Measurements from ENCODE around the gene NFATC3. TPM values are rescaled to one million over a fixed set of nuclear protein-coding genes. Genes with fewer than 3 reads are reported as not detected.

NFATC3 gene
- total and polyA plus RNA-seq, 2 of the 8 experiments (the other 6 are each of a cell fraction or from before 2014, with no cell fraction given): 17.6 to 34.5 TPM

DNA sequence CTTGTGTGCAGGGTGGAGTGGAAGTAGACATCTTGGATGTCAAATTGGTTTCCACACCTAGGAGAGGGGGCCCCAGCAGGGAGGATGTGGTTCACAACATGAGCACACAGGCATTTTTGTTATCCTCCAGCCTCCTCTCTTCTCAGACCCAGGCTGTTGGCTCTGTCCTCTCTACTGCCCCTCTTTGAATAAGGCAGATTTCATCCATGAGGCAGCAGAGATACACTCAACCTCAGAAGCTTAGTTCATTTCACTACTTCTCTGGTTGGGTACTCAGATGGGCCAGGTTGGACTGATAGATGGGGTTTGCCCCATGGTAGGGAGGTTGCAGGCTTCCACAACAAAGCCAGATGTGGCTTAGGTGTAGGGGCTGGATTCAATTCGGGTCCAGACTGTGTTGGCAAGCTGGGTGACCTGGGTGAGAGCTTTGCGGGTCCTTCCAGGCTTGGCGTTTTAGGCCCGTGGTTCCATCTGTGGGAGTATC, 22.2 kb upstream of the NFATC3 start:
- no peak for TF ChIP-seq RBBP5 (IDR thresholded peaks at IDR 0.05; ENCODE audit: borderline replicate concordance, low read depth, low read length)
- no peak for TF ChIP-seq TAF7 (optimal IDR thresholded peaks at IDR 0.05; ENCODE audit: borderline replicate concordance, low read depth, low read length)
- no peak for TF ChIP-seq RXRA (IDR thresholded peaks at IDR 0.05; ENCODE audit: insufficient read depth, low read depth, low read length)
- no peak for TF ChIP-seq TBP (IDR thresholded peaks at IDR 0.05; ENCODE audit: low read depth, low read length)
- TF ChIP-seq SIRT6 (IDR thresholded peaks at IDR 0.05; ENCODE audit: low read length): no peak
- no peak for TF ChIP-seq KDM5A (IDR thresholded peaks at IDR 0.05; ENCODE audit: low read length)
- TF ChIP-seq POLR2AphosphoS5 (IDR thresholded peaks at IDR 0.05; ENCODE audit: low read depth, low read length): no peak
- Histone ChIP-seq H2BK12ac (ENCODE audit: low read depth, low read length) (no peak overlapping the region), H2BK20ac (ENCODE audit: low read length) (no peak overlapping the region), H3K9me3 (ENCODE audit: insufficient read depth in 2 of 2, low read depth in 1 of 2, low read length in 1 of 2) (no peaks in the 10 kb centered on the region), H4K5ac (ENCODE audit: insufficient read length, low read depth, low read length) (no peak overlapping the region), H3K18ac (ENCODE audit: extremely low read depth, low read length) (no peak overlapping the region), H3K4me1 (replicated peaks in 1 of 4; ENCODE audit: control insufficient read depth in 3 of 4, insufficient read depth in 4 of 4, low read length in 3 of 4) (no peaks in the 10 kb centered on the region), H2BK120ac (replicated peaks; ENCODE audit: low read depth, low read length) (no peak overlapping the region), H3K79me2 (ENCODE audit: control insufficient read depth in 1 of 2, insufficient read depth in 2 of 2, low read length in 2 of 2) (no peaks in the 10 kb centered on the region), H4K8ac (ENCODE audit: extremely low read depth, insufficient read depth, low read length) (no peak overlapping the region), H3K36me3 (ENCODE audit: control insufficient read depth in 2 of 4, insufficient read depth in 4 of 4, low read length in 3 of 4) (peaks cover 0 to 19% (median 9%) of the 10 kb centered on the region in 4 experiments; a peak in 7 of 8 replicates), H2BK5ac (ENCODE audit: low read depth, low read length) (no peak overlapping the region), H4K91ac (replicated peaks; ENCODE audit: insufficient read length, low read length) (no peak overlapping the region), H3K79me1 (ENCODE audit: low read depth, low read length) (no peaks in the 10 kb centered on the region), H3K4me3 (ENCODE audit: extremely low read depth in 1 of 4, insufficient read depth in 2 of 4, low read depth in 3 of 4, low read length in 4 of 4) (no peak overlapping the region), H3K56ac (replicated peaks; ENCODE audit: insufficient read length, low read depth, low read length) (no peak overlapping the region), H2AFZ (ENCODE audit: low read length) (no peak overlapping the region), H3K27ac (ENCODE audit: low read depth, low read length) (no peak overlapping the region), H4K20me1 (replicated peaks in 1 of 2; ENCODE audit: control insufficient read depth in 1 of 2, insufficient read depth in 2 of 2, low read length in 2 of 2) (peaks cover 0 to 2% of the 10 kb centered on the region in 2 experiments), H3K14ac (ENCODE audit: insufficient read length) (no peak overlapping the region), H3K27me3 (replicated peaks in 1 of 4; ENCODE audit: control insufficient read depth in 3 of 4, extremely low read depth in 1 of 4, insufficient read depth in 3 of 4, low read length in 3 of 4) (no peaks in the 10 kb centered on the region; a peak in 1 of 7 replicates), H3K23ac (ENCODE audit: insufficient read length) (no peak overlapping the region), H3K23me2 (ENCODE audit: low read depth, low read length) (no peaks in the 10 kb centered on the region), H2AK5ac (ENCODE audit: low read depth, low read length) (no peak overlapping the region), H3K4ac (replicated peaks; ENCODE audit: insufficient read length, low read depth, low read length) (no peak overlapping the region), H2BK15ac (ENCODE audit: low read length) (no peak overlapping the region), H3K9ac (replicated peaks in 1 of 4; ENCODE audit: extremely low read depth in 1 of 4, low read depth in 3 of 4, low read length in 3 of 4) (no peak overlapping the region), H3K4me2 (ENCODE audit: insufficient read depth in 1 of 2, low read depth in 2 of 2, low read length in 2 of 2) (no peak overlapping the region)
- 91% methylated on average over 4 of the region's 4 CpGs; no CpG with 5 or more reads in 1 of the 2 experiments for WGBS, 2 experiments (ENCODE audit: extremely low coverage in 1 of 2, insufficient coverage in 1 of 2, insufficient read length in 1 of 2, insufficient replicate concordance in 2 of 2, low coverage in 1 of 2, low lambda C conversion rate in 2 of 2, missing lambda C conversion rate in 1 of 2)
- POLR2A ChIA-PET (ENCODE audit: partially characterized antibody): no interaction called here
- FAIRE-seq (no peak), DNase-seq (ENCODE audit: low read depth in 1 of 2, low spot score in 2 of 2) (no peak)
- CTCF ChIA-PET (ENCODE audit: partially characterized antibody): interaction anchor here (0.6 to 4.1 kb wide), 8 partner anchors 8 to 167 kb away, joined by 3 to 26 read pairs (median 4); no protein-coding TSS in a partner anchor

Measured in H1 (cell line).